HepG2 (cell line): ENCODE data around the gene OLFM2. TPM values are rescaled to one million over a fixed set of nuclear protein-coding genes. Genes with fewer than 3 reads are reported as not detected.

Source experiments
- ARNTL ChIP-seq: sonication (generic); formaldehyde crosslinking; IDR thresholded peaks from 2 replicates; pipeline ENCODE4 v1.4.0; 2020; ENCODE audit warnings: mild to moderate bottlenecking, missing genetic modification reagents
- ATF2 ChIP-seq: sonication (generic); formaldehyde crosslinking; IDR thresholded peaks from 2 replicates; pipeline ENCODE4 v1.4.0; 2020; ENCODE audit warnings: missing genetic modification reagents
- CC2D1A ChIP-seq: sonication (generic); formaldehyde crosslinking; IDR thresholded peaks from 2 replicates; pipeline ENCODE4 v1.8.1; 2023; ENCODE audit warnings: mild to moderate bottlenecking, missing genetic modification reagents
- CHD2 ChIP-seq: IDR thresholded peaks from 2 replicates; pipeline ENCODE4 v1.6.1; 2011; ENCODE audit warnings: low read depth, low read length, improper control_type of control experiment
- EP300 ChIP-seq, 3 experiments: sonication (generic) in 1 of 3; formaldehyde crosslinking in 1 of 3; IDR thresholded peaks; 2 replicates each; pipeline versions ENCODE4 v1.5.1 to v1.6.1; 2011 to 2020; ENCODE audit warnings: low read depth in 2 of 3, low read length in 2 of 3, borderline replicate concordance in 1 of 3, improper control_type of control experiment in 1 of 3, mild to moderate bottlenecking in 1 of 3, missing genetic modification reagents in 1 of 3, moderate library complexity in 1 of 3
- FOSL2 ChIP-seq: sonication (generic); formaldehyde crosslinking; IDR thresholded peaks from 2 replicates; pipeline ENCODE4 v1.4.0; 2020; ENCODE audit warnings: missing genetic modification reagents
- HOXA3 ChIP-seq: sonication (generic); formaldehyde crosslinking; IDR thresholded peaks from 2 replicates; pipeline ENCODE4 v1.5.0; 2020; ENCODE audit warnings: missing genetic modification reagents
- RBM39 ChIP-seq: fragments of 200-400 bp; formaldehyde crosslinking; IDR thresholded peaks from one replicate; pipeline ENCODE4 v1.6.1; 2018; ENCODE audit warnings: antibody characterized with exemption, mild to moderate bottlenecking, low read depth, low read length; ENCODE audit not compliant: poor library complexity, severe bottlenecking
- REL ChIP-seq: sonication (generic); formaldehyde crosslinking; conservative IDR thresholded peaks from 2 replicates; pipeline ENCODE4 v1.8.0; 2022; ENCODE audit warnings: mild to moderate bottlenecking, missing genetic modification reagents, moderate library complexity
- SAP130 ChIP-seq: IDR thresholded peaks from 2 replicates; pipeline ENCODE4 v1.6.1; 2016; ENCODE audit warnings: low read depth
- SSRP1 ChIP-seq: IDR thresholded peaks from 2 replicates; pipeline ENCODE4 v1.6.1; 2016; ENCODE audit warnings: control low read depth
- ZBTB7A ChIP-seq: sonication (generic); formaldehyde crosslinking; IDR thresholded peaks from 2 replicates; pipeline ENCODE4 v1.8.0; 2022; ENCODE audit warnings: mild to moderate bottlenecking, missing genetic modification reagents
- ZBTB7B ChIP-seq: sonication (generic); formaldehyde crosslinking; IDR thresholded peaks from 2 replicates; pipeline ENCODE4 v1.4.0; 2020; ENCODE audit warnings: missing genetic modification reagents
- ZFP41 ChIP-seq: sonication (generic); formaldehyde crosslinking; IDR thresholded peaks from 2 replicates; pipeline ENCODE4 v1.4.0; 2020; ENCODE audit warnings: mild to moderate bottlenecking, missing genetic modification reagents, borderline replicate concordance
- ZMYM4 ChIP-seq: sonication (generic); formaldehyde crosslinking; IDR thresholded peaks from 2 replicates; pipeline ENCODE4 v1.8.1; 2023; ENCODE audit warnings: mild to moderate bottlenecking, missing genetic modification reagents
- ZNF558 ChIP-seq: sonication (generic); formaldehyde crosslinking; IDR thresholded peaks from 2 replicates; pipeline ENCODE4 v1.9.0; 2022; ENCODE audit warnings: mild to moderate bottlenecking, missing genetic modification reagents, borderline replicate concordance
- ZNF703 ChIP-seq: sonication (generic); formaldehyde crosslinking; IDR thresholded peaks from 2 replicates; pipeline ENCODE4 v1.5.1; 2020; ENCODE audit warnings: missing genetic modification reagents, mild to moderate bottlenecking, moderate library complexity, borderline replicate concordance
- polyA plus RNA-seq, 8 experiments: library from polyadenylated mRNA; depleted of rRNA in 3 of 8; stranded (reverse) in 7 of 8; unstranded in 1 of 8; fragments of >200 nt; fragmentation: Illumina TruSeq in 4 of 8; extraction: Trizol in 4 of 8; gene quantifications; 2 replicates each; pipeline versions ENCODE4 v1.2.1 to v1.2.3, GENCODE V29; 2011 to 2016; ENCODE audit warnings: low read depth in 4 of 8, missing spikeins in 1 of 8, mixed read lengths in 1 of 8; ENCODE audit not compliant: insufficient read depth in 1 of 8
- total RNA-seq, 5 experiments: library from RNA; depleted of rRNA; stranded (reverse); fragments of >200 nt; fragmentation: Illumina TruSeq; extraction: Trizol; gene quantifications; 2 replicates each; pipeline ENCODE4 v1.2.3, GENCODE V29; 2016; ENCODE audit warnings: low read depth in 1 of 5
- TF ChIP-seq, protein P1 (sequence below): sonication (generic); formaldehyde crosslinking; conservative IDR thresholded peaks from 2 replicates; pipeline ENCODE4 v1.4.0; 2020; ENCODE audit warnings: mild to moderate bottlenecking, missing genetic modification reagents, moderate library complexity
- TF ChIP-seq, protein P2 (sequence below): sonication (generic); formaldehyde crosslinking; IDR thresholded peaks from 2 replicates; pipeline ENCODE4 v1.8.1; 2022; ENCODE audit warnings: mild to moderate bottlenecking, missing genetic modification reagents
- TF ChIP-seq, protein P3 (sequence below): IDR thresholded peaks from 2 replicates; pipeline ENCODE4 v1.6.1; 2012; ENCODE audit warnings: inconsistent platforms
- TF ChIP-seq, protein P4 (sequence below): sonication (generic); formaldehyde crosslinking; IDR thresholded peaks from 2 replicates; pipeline ENCODE4 v1.4.0; 2020; ENCODE audit warnings: missing genetic modification reagents

OLFM2 gene
- total and polyA plus RNA-seq, 2 of the 13 experiments (the other 11 are each of a cell fraction or from before 2014, with no cell fraction given) = 0.20 to 0.51 TPM

- TF ChIP-seq, protein P1, sequence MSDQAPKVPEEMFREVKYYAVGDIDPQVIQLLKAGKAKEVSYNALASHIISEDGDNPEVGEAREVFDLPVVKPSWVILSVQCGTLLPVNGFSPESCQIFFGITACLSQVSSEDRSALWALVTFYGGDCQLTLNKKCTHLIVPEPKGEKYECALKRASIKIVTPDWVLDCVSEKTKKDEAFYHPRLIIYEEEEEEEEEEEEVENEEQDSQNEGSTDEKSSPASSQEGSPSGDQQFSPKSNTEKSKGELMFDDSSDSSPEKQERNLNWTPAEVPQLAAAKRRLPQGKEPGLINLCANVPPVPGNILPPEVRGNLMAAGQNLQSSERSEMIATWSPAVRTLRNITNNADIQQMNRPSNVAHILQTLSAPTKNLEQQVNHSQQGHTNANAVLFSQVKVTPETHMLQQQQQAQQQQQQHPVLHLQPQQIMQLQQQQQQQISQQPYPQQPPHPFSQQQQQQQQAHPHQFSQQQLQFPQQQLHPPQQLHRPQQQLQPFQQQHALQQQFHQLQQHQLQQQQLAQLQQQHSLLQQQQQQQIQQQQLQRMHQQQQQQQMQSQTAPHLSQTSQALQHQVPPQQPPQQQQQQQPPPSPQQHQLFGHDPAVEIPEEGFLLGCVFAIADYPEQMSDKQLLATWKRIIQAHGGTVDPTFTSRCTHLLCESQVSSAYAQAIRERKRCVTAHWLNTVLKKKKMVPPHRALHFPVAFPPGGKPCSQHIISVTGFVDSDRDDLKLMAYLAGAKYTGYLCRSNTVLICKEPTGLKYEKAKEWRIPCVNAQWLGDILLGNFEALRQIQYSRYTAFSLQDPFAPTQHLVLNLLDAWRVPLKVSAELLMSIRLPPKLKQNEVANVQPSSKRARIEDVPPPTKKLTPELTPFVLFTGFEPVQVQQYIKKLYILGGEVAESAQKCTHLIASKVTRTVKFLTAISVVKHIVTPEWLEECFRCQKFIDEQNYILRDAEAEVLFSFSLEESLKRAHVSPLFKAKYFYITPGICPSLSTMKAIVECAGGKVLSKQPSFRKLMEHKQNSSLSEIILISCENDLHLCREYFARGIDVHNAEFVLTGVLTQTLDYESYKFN = peak; percentile 71
- TF ChIP-seq SAP130 (CRISPR knock-in tag) = 0 out of 2 replicates have a peak, but pooled peaks have one; percentile 40
- TF ChIP-seq, protein P2, sequence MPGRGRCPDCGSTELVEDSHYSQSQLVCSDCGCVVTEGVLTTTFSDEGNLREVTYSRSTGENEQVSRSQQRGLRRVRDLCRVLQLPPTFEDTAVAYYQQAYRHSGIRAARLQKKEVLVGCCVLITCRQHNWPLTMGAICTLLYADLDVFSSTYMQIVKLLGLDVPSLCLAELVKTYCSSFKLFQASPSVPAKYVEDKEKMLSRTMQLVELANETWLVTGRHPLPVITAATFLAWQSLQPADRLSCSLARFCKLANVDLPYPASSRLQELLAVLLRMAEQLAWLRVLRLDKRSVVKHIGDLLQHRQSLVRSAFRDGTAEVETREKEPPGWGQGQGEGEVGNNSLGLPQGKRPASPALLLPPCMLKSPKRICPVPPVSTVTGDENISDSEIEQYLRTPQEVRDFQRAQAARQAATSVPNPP (CRISPR knock-in tag) = no peak
- no peak for TF ChIP-seq RBM39
- TF ChIP-seq, protein P3, sequence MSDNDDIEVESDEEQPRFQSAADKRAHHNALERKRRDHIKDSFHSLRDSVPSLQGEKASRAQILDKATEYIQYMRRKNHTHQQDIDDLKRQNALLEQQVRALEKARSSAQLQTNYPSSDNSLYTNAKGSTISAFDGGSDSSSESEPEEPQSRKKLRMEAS = peak; percentile 35; the same call in 1 of the 2 replicates
- no peak for TF ChIP-seq REL (CRISPR knock-in tag)
- no peak for TF ChIP-seq ZFP41
- 0 out of 2 replicates have a peak, but pooled peaks have one; percentile 16 for TF ChIP-seq ZMYM4
- TF ChIP-seq HOXA3 (CRISPR knock-in tag) = no peak
- no peak for TF ChIP-seq ZNF558 (CRISPR knock-in tag)
- no peak for TF ChIP-seq ZNF703 (CRISPR knock-in tag)
- TF ChIP-seq CHD2 = no peak
- TF ChIP-seq, protein P4, sequence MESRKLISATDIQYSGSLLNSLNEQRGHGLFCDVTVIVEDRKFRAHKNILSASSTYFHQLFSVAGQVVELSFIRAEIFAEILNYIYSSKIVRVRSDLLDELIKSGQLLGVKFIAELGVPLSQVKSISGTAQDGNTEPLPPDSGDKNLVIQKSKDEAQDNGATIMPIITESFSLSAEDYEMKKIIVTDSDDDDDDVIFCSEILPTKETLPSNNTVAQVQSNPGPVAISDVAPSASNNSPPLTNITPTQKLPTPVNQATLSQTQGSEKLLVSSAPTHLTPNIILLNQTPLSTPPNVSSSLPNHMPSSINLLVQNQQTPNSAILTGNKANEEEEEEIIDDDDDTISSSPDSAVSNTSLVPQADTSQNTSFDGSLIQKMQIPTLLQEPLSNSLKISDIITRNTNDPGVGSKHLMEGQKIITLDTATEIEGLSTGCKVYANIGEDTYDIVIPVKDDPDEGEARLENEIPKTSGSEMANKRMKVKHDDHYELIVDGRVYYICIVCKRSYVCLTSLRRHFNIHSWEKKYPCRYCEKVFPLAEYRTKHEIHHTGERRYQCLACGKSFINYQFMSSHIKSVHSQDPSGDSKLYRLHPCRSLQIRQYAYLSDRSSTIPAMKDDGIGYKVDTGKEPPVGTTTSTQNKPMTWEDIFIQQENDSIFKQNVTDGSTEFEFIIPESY (CRISPR knock-in tag) = no peak
- TF ChIP-seq ATF2 = no peak
- peak; percentile 22; the same call in 1 of the 2 replicates for TF ChIP-seq ZBTB7A
- TF ChIP-seq EP300 (IDR thresholded peaks at IDR 0.05; ENCODE audit: low read depth in 2 of 2, low read length in 2 of 2) = 0 out of 4 replicates have a peak, but pooled peaks of 1 of the 2 experiments have one; percentile 21
- no peak for TF ChIP-seq EP300 (CRISPR knock-in tag; IDR thresholded peaks at IDR 0.05; ENCODE audit: borderline replicate concordance)
- TF ChIP-seq FOSL2 (CRISPR knock-in tag) = peak; percentile 25; the same call in 1 of the 2 replicates
- 0 out of 2 replicates have a peak, but pooled peaks have one; percentile 25 for TF ChIP-seq ARNTL
- TF ChIP-seq CC2D1A (CRISPR knock-in tag) = no peak
- TF ChIP-seq SSRP1 (CRISPR knock-in tag) = no peak
- 0 out of 2 replicates have a peak, but pooled peaks have one; percentile 52 for TF ChIP-seq ZBTB7B
These were observed 64.5 kb downstream of the OLFM2 start (continued) for GRCh38 chr19:9871626-9872338.
